ENCODE results near the gene MEX3A. TPM values are rescaled to one million over a fixed set of nuclear protein-coding genes. Genes with fewer than 3 reads are reported as not detected.

Gene MEX3A
- total RNA-seq, 1 donor from 2014 or later, result 32.2 TPM

GRCh38 chr1:156056326-156056849, 25.9 kb downstream of the MEX3A start:
- no peaks in the 10 kb centered on the region for H3K27me3 ChIP-seq
- peaks cover 48% of the 10 kb centered on the region for H3K79me2 ChIP-seq (ENCODE audit: low read depth)
- no peaks in the 10 kb centered on the region for H3K36me3 ChIP-seq
- Mint-ChIP-seq H3K9me3 (no peaks in the 10 kb centered on the region), H3K36me3 (peaks cover 15% of the 10 kb centered on the region), H3K27ac (no peak overlapping the region), H3K4me3 (peak overlapping the region; percentile 43), H3K4me1 (peaks cover 29% of the 10 kb centered on the region), H3K27me3 (ENCODE audit: insufficient read depth, low read depth) (peaks cover 15% of the 10 kb centered on the region)
- peaks cover 15% of the 10 kb centered on the region for H3K4me1 ChIP-seq
- H3F3A ChIP-seq (ENCODE audit: low read depth), result peaks cover 29% of the 10 kb centered on the region
- peaks cover 21% of the 10 kb centered on the region for H4K20me1 ChIP-seq (ENCODE audit: low read depth)
- H3K4me2 ChIP-seq, result no peak overlapping the region
- H3K9ac ChIP-seq, result no peak overlapping the region
- no peak for TF ChIP-seq EZH2 (IDR thresholded peaks at IDR 0.05)
- TF ChIP-seq CTCF (IDR thresholded peaks at IDR 0.05), result no peak
- TF ChIP-seq EZH2phosphoT487 (IDR thresholded peaks at IDR 0.05), result no peak
- H3K4me3 ChIP-seq, result no peak overlapping the region
- no peak overlapping the region for H3K27ac ChIP-seq
- no peak overlapping the region for H2AFZ ChIP-seq (replicated peaks)
- H3K9me3 ChIP-seq (ENCODE audit: low read depth), result no peaks in the 10 kb centered on the region
- DNase-seq (ENCODE audit: low spot score), result no peak

DNA sequence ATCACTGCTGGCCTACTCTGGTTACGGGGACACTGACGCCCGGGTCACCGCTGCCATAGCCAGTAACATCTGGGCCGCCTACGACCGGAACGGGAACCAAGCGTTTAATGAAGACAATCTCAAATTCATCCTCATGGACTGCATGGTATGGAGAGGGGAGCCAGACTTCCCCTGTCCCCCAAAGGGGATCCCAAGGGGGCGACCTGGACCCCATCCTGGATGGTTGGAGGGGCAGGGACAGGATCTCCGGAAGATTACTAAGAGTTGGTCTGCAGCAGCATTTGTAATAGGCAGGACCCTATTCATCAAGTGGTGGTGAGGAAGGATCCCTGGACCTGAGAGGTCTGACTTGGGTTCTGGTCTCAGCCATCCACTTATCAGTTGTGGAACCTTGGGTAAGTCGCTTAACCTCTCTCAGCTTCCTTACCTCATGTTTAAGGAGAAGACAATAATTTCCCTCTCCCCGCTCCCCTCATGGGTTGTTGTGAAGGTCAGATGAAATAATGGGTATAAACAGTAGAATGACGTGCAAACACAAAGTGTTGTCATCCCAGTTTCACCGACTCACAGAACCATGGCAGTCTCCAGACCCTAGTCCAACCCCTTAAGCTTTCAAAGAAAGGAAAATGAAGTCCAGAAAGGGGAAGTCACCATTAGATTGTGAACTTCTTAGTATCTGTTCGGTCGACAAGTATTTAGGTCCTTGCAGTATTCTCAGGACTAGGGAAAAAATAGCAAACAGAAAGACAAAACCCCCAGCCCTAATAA, 26.8 kb downstream of the MEX3A start:
- Histone ChIP-seq H3K27ac (no peak overlapping the region), H3K9ac (peak overlapping the region; percentile 58), H3K4me1 (peaks cover 6% of the 10 kb centered on the region), H3K9me3 (ENCODE audit: low read depth) (no peaks in the 10 kb centered on the region), H3K36me3 (no peaks in the 10 kb centered on the region), H2AFZ (replicated peaks) (peak overlapping the region; percentile 94), H3K4me2 (peak overlapping the region; percentile 87), H3K27me3 (no peaks in the 10 kb centered on the region), H3K79me2 (ENCODE audit: low read depth) (peaks cover 52% of the 10 kb centered on the region), H3F3A (ENCODE audit: low read depth) (peaks cover 19% of the 10 kb centered on the region), H3K4me3 (peak overlapping the region; percentile 90), H4K20me1 (ENCODE audit: low read depth) (peaks cover 22% of the 10 kb centered on the region)
- Mint-ChIP-seq H3K27me3 (ENCODE audit: insufficient read depth, low read depth) (peaks cover 12% of the 10 kb centered on the region), H3K9me3 (no peaks in the 10 kb centered on the region), H3K36me3 (peaks cover 16% of the 10 kb centered on the region), H3K4me1 (peaks cover 23% of the 10 kb centered on the region), H3K4me3 (peak overlapping the region; percentile 96), H3K27ac (peak overlapping the region; percentile 53)
- TF ChIP-seq EZH2 (IDR thresholded peaks at IDR 0.05), result no peak
- TF ChIP-seq EZH2phosphoT487 (IDR thresholded peaks at IDR 0.05), result no peak
- TF ChIP-seq CTCF (IDR thresholded peaks at IDR 0.05), result no peak
- DNase-seq (ENCODE audit: low spot score), result no peak

- H3K27me3 ChIP-seq, result no peaks in the 10 kb centered on the region
- peak; percentile 100 for DNase-seq (ENCODE audit: low spot score)
- Mint-ChIP-seq H3K36me3 (peaks cover 20% of the 10 kb centered on the region), H3K27ac (peak within 1 kb of the TSS; percentile 99), H3K27me3 (ENCODE audit: insufficient read depth, low read depth) (peaks cover 17% of the 10 kb centered on the region), H3K4me3 (peak within 1 kb of the TSS; percentile 98), H3K9me3 (no peaks in the 10 kb centered on the region), H3K4me1 (peaks cover 23% of the 10 kb centered on the region)
- peaks cover 5% of the 10 kb centered on the region for H3K4me1 ChIP-seq
- H3K79me2 ChIP-seq (ENCODE audit: low read depth), result peaks cover 52% of the 10 kb centered on the region
- H3K36me3 ChIP-seq, result no peaks in the 10 kb centered on the region
- peak within 1 kb of the TSS; percentile 90 for H3K4me3 ChIP-seq
- H4K20me1 ChIP-seq (ENCODE audit: low read depth), result peaks cover 22% of the 10 kb centered on the region
- no peaks in the 10 kb centered on the region for H3K9me3 ChIP-seq (ENCODE audit: low read depth)
- peak within 1 kb of the TSS; percentile 94 for H2AFZ ChIP-seq (replicated peaks)
- H3K9ac ChIP-seq, result peak within 1 kb of the TSS; percentile 86
- peak within 1 kb of the TSS; percentile 92 for H3K27ac ChIP-seq
- peak within 1 kb of the TSS; percentile 88 for H3K4me2 ChIP-seq
- H3F3A ChIP-seq (ENCODE audit: low read depth), result peaks cover 16% of the 10 kb centered on the region
- TF ChIP-seq EZH2 (IDR thresholded peaks at IDR 0.05) (no peak), CTCF (IDR thresholded peaks at IDR 0.05) (no peak), EZH2phosphoT487 (IDR thresholded peaks at IDR 0.05) (no peak)
These were observed 27.6 kb downstream of the MEX3A start, which contains the start of gene LAMTOR2 for GRCh38 chr1:156054500-156055280. Gene LAMTOR2 (plus strand): TSS chr1:156054782. CDS start chr1:156054890, 108 bp downstream.
